Activated B cell treated with CpG ODN at 0.5 μM for 24 hours (primary cell): ENCODE measurements around the gene PLGRKT. TPM values are rescaled to one million over a fixed set of nuclear protein-coding genes. Genes with fewer than 3 reads are reported as not detected.

Source experiments
- ATAC-seq: fragments of 200-7000 bp; cut with Tn5 transposase; one replicate; pipeline ENCODE4 v1.10.0; 2021; ENCODE audit warnings: low read depth, mild to moderate bottlenecking, moderate library complexity
- CTCF ChIA-PET: fragments of 350-600 bp; sonication (Branson Sonifier 250); formaldehyde crosslinking; loops from one replicate; lab custom pipeline; 2021; ENCODE audit warnings: antibody characterized with exemption; lab: Charles Lee
- POLR2A ChIA-PET: fragments of 350-600 bp; sonication (Branson Sonifier 250); formaldehyde crosslinking; loops from one replicate; lab custom pipeline; 2021; ENCODE audit warnings: antibody characterized with exemption; lab: Charles Lee
- DNase-seq: peaks from one replicate; pipeline ENCODE4 v3.0.0; 2022
- H3K27ac Mint-ChIP-seq: one replicate; pipeline ENCODE4 v1.8.0; 2020; ENCODE audit warnings: mixed read lengths
- H3K27me3 Mint-ChIP-seq: one replicate; pipeline ENCODE4 v1.8.0; 2021; ENCODE audit warnings: mixed read lengths
- H3K36me3 Mint-ChIP-seq: one replicate; pipeline ENCODE4 v1.8.0; 2021; ENCODE audit warnings: low read depth, mixed read lengths
- H3K4me1 Mint-ChIP-seq: one replicate; pipeline ENCODE4 v1.8.0; 2021; ENCODE audit warnings: mixed read lengths
- H3K4me3 Mint-ChIP-seq: one replicate; pipeline ENCODE4 v1.8.0; 2020; ENCODE audit warnings: mild to moderate bottlenecking, mixed read lengths
- H3K9me3 Mint-ChIP-seq: one replicate; pipeline ENCODE4 v1.8.0; 2020; ENCODE audit warnings: mixed read lengths
- CTCF ChIP-seq: fragments of 200-600 bp; IDR thresholded peaks from one replicate; pipeline ENCODE4 v1.8.0; 2022; ENCODE audit warnings: antibody characterized with exemption, mild to moderate bottlenecking
- intact Hi-C: fragments of 100-400 bp; cut with micrococcal nuclease; formaldehyde crosslinking; loops from one replicate; pipeline ENCODE4 v1.15.1; 2024
- total RNA-seq: library from RNA; stranded (reverse); gene quantifications from 2 replicates; pipeline ENCODE4 v1.2.3, GENCODE V29; 2022

PLGRKT gene
- total RNA-seq, 1 donor from 2014 or later: 59.7 TPM

- no peak for TF ChIP-seq CTCF
- POLR2A ChIA-PET: no interaction called here
- Mint-ChIP-seq H3K27me3 (no peaks in the 10 kb centered on the region), H3K9me3 (no peaks in the 10 kb centered on the region), H3K36me3 (peaks cover 31% of the 10 kb centered on the region), H3K4me1 (peaks cover 17% of the 10 kb centered on the region), H3K27ac (no peak overlapping the region), H3K4me3 (peak overlapping the region; percentile 12)
- ATAC-seq: no peak
- intact Hi-C loops: no loop called here
- DNase-seq: no peak
- CTCF ChIA-PET: no interaction called here
Measured at GRCh38 chr9:5382479-5382878, 55.2 kb downstream of the PLGRKT start.

- DNase-seq (no peak), ATAC-seq (no peak)
- H3K27me3 Mint-ChIP-seq: no peaks in the 10 kb centered on the region
- H3K9me3 Mint-ChIP-seq: peaks cover 3% of the 10 kb centered on the region
- POLR2A ChIA-PET: no interaction called here
- no peaks in the 10 kb centered on the region for H3K4me1 Mint-ChIP-seq
- no peak for TF ChIP-seq CTCF
- intact Hi-C loops: no loop called here
- H3K36me3 Mint-ChIP-seq: peaks cover 35% of the 10 kb centered on the region
- CTCF ChIA-PET: no interaction called here
- H3K4me3 Mint-ChIP-seq: no peak overlapping the region
- H3K27ac Mint-ChIP-seq: no peak overlapping the region
Measured at GRCh38 chr9:5375790-5376477, 61.8 kb downstream of the PLGRKT start.

GRCh38 chr9:5375091-5375490, 62.6 kb downstream of the PLGRKT start:
- no peak overlapping the region for H3K27ac Mint-ChIP-seq
- H3K4me3 Mint-ChIP-seq: no peak overlapping the region
- no peak for TF ChIP-seq CTCF

GRCh38 chr9:5364294-5365024, 73.3 kb downstream of the PLGRKT start:
- no peaks in the 10 kb centered on the region for H3K4me1 Mint-ChIP-seq
- peaks cover 29% of the 10 kb centered on the region for H3K36me3 Mint-ChIP-seq
- H3K4me3 Mint-ChIP-seq: no peak overlapping the region
- DNase-seq: no peak
- intact Hi-C loops: no loop called here
- TF ChIP-seq CTCF: no peak
- CTCF ChIA-PET: no interaction called here
- POLR2A ChIA-PET: no interaction called here
- H3K27me3 Mint-ChIP-seq: no peaks in the 10 kb centered on the region
- no peak overlapping the region for H3K27ac Mint-ChIP-seq
- peaks cover 2% of the 10 kb centered on the region for H3K9me3 Mint-ChIP-seq
- no peak for ATAC-seq

More at GRCh38 chr9:5375091-5375490, 62.6 kb downstream of the PLGRKT start:
- H3K9me3 Mint-ChIP-seq: peaks cover 3% of the 10 kb centered on the region
- ATAC-seq (no peak), DNase-seq (no peak)
- no peaks in the 10 kb centered on the region for H3K4me1 Mint-ChIP-seq
- peaks cover 31% of the 10 kb centered on the region for H3K36me3 Mint-ChIP-seq
- no peaks in the 10 kb centered on the region for H3K27me3 Mint-ChIP-seq
- ChIA-PET CTCF (no interaction called here), POLR2A (no interaction called here)
- intact Hi-C loops: no loop called here

GRCh38 chr9:5361326-5362010, 76.3 kb downstream of the PLGRKT start:
- CTCF ChIA-PET: no interaction called here
- peaks cover 35% of the 10 kb centered on the region for H3K36me3 Mint-ChIP-seq

More at GRCh38 chr9:5361326-5362010, 76.3 kb downstream of the PLGRKT start:
- intact Hi-C loops: no loop called here
- Mint-ChIP-seq H3K9me3 (no peaks in the 10 kb centered on the region), H3K27me3 (no peaks in the 10 kb centered on the region), H3K27ac (no peak overlapping the region), H3K4me3 (no peak overlapping the region), H3K4me1 (no peaks in the 10 kb centered on the region)
- DNase-seq: no peak
- POLR2A ChIA-PET: no interaction called here
- no peak for TF ChIP-seq CTCF
- ATAC-seq: no peak
